ENCODE measurements around the gene MRAS. TPM values are rescaled to one million over a fixed set of nuclear protein-coding genes. Genes with fewer than 3 reads are reported as not detected.

The MRAS gene
- polyA plus RNA-seq, 4 donors: 0.45 to 10.1 (median 3.6) TPM

DNA sequence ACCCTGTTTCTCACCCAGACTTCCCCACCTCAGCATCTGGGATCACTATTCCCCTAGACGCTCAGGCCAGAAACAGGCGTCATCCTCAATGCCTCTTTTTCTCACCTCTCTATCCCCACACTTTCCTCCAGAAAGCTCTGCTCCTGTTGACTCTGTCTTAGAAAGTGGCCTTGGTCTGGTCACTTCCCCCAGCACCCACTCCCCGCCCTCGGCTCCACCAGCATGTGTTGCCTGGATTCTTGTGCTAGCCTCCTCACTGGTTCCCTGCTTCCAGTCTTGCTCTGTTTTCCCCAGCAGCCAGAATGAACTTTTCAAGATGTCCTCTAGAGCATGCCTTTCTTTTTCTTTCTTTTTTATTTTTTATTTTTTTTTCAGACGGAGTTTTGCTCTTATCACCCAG lies 46.3 kb downstream of the MRAS start:
- Histone ChIP-seq H3K4me1 (ENCODE audit: control insufficient read depth in 3 of 3, insufficient read depth in 2 of 3, low read depth in 1 of 3, low read length in 2 of 3) (no peaks in the 10 kb centered on the region), H3K9me3 (ENCODE audit: control insufficient read depth in 2 of 2, insufficient read depth in 1 of 2, low read depth in 1 of 2, low read length in 1 of 2) (no peaks in the 10 kb centered on the region), H3K27me3 (ENCODE audit: control insufficient read depth in 3 of 3, insufficient read depth in 3 of 3, low read length in 3 of 3) (no peaks in the 10 kb centered on the region), H3K27ac (ENCODE audit: low read depth in 1 of 3, low read length in 2 of 3) (no peak overlapping the region), H3K4me3 (ENCODE audit: low read depth in 1 of 3, low read length in 3 of 3) (no peak overlapping the region), H3K36me3 (ENCODE audit: control insufficient read depth in 3 of 3, insufficient read depth in 2 of 3, low read depth in 1 of 3, low read length in 3 of 3) (no peaks in the 10 kb centered on the region)
- FAIRE-seq (no peak), DNase-seq (no peak)
- 82 to 91% (median 88%) methylated on average over 5 of the region's 5 CpGs for WGBS, 3 donors

GRCh38 chr3:138395865-138396751 lies 47.7 kb downstream of the MRAS start:
- peaks cover 0 to 2% (median 0%) of the 10 kb centered on the region in 3 donors for H3K36me3 ChIP-seq (ENCODE audit: control insufficient read depth in 3 of 3, insufficient read depth in 2 of 3, low read depth in 1 of 3, low read length in 3 of 3)
- WGBS, 3 donors: 90 to 92% (median 91%) methylated on average over 12 of the region's 12 CpGs
- H3K27ac ChIP-seq (ENCODE audit: low read depth in 1 of 3, low read length in 2 of 3): no peak overlapping the region
- H3K4me1 ChIP-seq (ENCODE audit: control insufficient read depth in 3 of 3, insufficient read depth in 2 of 3, low read depth in 1 of 3, low read length in 2 of 3): no peaks in the 10 kb centered on the region
- no peaks in the 10 kb centered on the region for H3K9me3 ChIP-seq (ENCODE audit: control insufficient read depth in 2 of 2, insufficient read depth in 1 of 2, low read depth in 1 of 2, low read length in 1 of 2)
- DNase-seq: no peak
- no peaks in the 10 kb centered on the region for H3K27me3 ChIP-seq (ENCODE audit: control insufficient read depth in 3 of 3, insufficient read depth in 3 of 3, low read length in 3 of 3)
- no peak overlapping the region for H3K4me3 ChIP-seq (ENCODE audit: low read depth in 1 of 3, low read length in 3 of 3)
- no peak for FAIRE-seq

GRCh38 chr3:138396752-138397410 lies 48.5 kb downstream of the MRAS start:
- peaks cover 0 to 2% (median 0%) of the 10 kb centered on the region in 3 donors for H3K36me3 ChIP-seq (ENCODE audit: control insufficient read depth in 3 of 3, insufficient read depth in 2 of 3, low read depth in 1 of 3, low read length in 3 of 3)
- FAIRE-seq: no peak
- no peak for DNase-seq
- WGBS, 3 donors: 82 to 88% (median 87%) methylated on average over 14 of the region's 14 CpGs
- no peaks in the 10 kb centered on the region for H3K4me1 ChIP-seq (ENCODE audit: control insufficient read depth in 3 of 3, insufficient read depth in 2 of 3, low read depth in 1 of 3, low read length in 2 of 3)
- H3K27me3 ChIP-seq (ENCODE audit: control insufficient read depth in 3 of 3, insufficient read depth in 3 of 3, low read length in 3 of 3): no peaks in the 10 kb centered on the region
- H3K9me3 ChIP-seq (ENCODE audit: control insufficient read depth in 2 of 2, insufficient read depth in 1 of 2, low read depth in 1 of 2, low read length in 1 of 2): no peaks in the 10 kb centered on the region
- H3K27ac ChIP-seq (ENCODE audit: low read depth in 1 of 3, low read length in 2 of 3): no peak overlapping the region
- no peak overlapping the region for H3K4me3 ChIP-seq (ENCODE audit: low read depth in 1 of 3, low read length in 3 of 3)

GRCh38 chr3:138397983-138398382 lies 49.6 kb downstream of the MRAS start:
- FAIRE-seq: no peak
- Histone ChIP-seq H3K27me3 (ENCODE audit: control insufficient read depth in 3 of 3, insufficient read depth in 3 of 3, low read length in 3 of 3) (no peaks in the 10 kb centered on the region), H3K36me3 (ENCODE audit: control insufficient read depth in 3 of 3, insufficient read depth in 2 of 3, low read depth in 1 of 3, low read length in 3 of 3) (peaks cover 0 to 7% (median 0%) of the 10 kb centered on the region in 3 donors), H3K9me3 (ENCODE audit: control insufficient read depth in 2 of 2, insufficient read depth in 1 of 2, low read depth in 1 of 2, low read length in 1 of 2) (no peaks in the 10 kb centered on the region), H3K27ac (ENCODE audit: low read depth in 1 of 3, low read length in 2 of 3) (no peak overlapping the region), H3K4me3 (ENCODE audit: low read depth in 1 of 3, low read length in 3 of 3) (no peak overlapping the region), H3K4me1 (ENCODE audit: control insufficient read depth in 3 of 3, insufficient read depth in 2 of 3, low read depth in 1 of 3, low read length in 2 of 3) (no peaks in the 10 kb centered on the region)
- DNase-seq: no peak
- 84 to 90% (median 90%) methylated on average over 4 of the region's 4 CpGs for WGBS, 3 donors

DNA sequence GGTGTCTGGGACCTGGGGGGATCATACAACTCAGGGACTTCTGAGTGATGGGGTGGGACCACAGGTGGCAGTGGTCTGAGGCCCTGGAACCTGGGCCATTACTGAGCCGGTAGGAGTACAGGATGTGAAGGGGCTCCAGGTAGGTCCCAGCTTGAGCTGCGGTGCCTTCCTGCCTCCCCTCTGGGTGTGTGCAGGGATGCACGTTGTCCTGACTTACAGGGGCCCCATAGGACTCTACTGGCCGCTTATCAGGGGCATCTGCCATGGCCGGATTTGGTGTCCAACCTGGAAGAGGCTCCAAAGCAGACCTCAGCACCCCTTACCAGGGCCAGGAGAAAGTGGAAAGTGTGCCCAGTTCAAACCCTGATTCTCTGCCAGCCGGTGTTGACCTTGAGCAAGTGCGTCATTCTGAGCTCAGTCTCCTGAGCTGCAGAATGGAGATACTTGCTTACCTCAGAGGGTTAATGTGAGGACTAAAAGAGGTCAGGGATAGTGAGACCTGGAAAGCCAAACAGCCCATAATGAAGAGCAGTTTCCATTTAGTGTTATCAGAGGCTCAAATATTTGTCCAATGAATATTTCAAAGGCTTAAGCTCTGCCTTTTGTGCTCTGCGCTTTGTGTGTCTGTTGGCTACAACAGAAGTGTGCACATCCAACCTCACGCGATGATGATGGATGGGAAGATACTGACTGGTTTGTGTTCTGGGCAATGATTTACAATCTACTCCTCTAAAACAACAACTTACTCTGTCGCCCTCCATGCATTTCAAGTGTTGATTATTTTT lies 50.6 kb downstream of the MRAS start:
- Histone ChIP-seq H3K36me3 (ENCODE audit: control insufficient read depth in 3 of 3, insufficient read depth in 2 of 3, low read depth in 1 of 3, low read length in 3 of 3) (peaks cover 0 to 7% (median 0%) of the 10 kb centered on the region in 3 donors), H3K27me3 (ENCODE audit: control insufficient read depth in 3 of 3, insufficient read depth in 3 of 3, low read length in 3 of 3) (no peaks in the 10 kb centered on the region), H3K27ac (ENCODE audit: low read depth in 1 of 3, low read length in 2 of 3) (no peak overlapping the region), H3K4me3 (ENCODE audit: low read depth in 1 of 3, low read length in 3 of 3) (no peak overlapping the region), H3K9me3 (ENCODE audit: control insufficient read depth in 2 of 2, insufficient read depth in 1 of 2, low read depth in 1 of 2, low read length in 1 of 2) (no peaks in the 10 kb centered on the region), H3K4me1 (ENCODE audit: control insufficient read depth in 3 of 3, insufficient read depth in 2 of 3, low read depth in 1 of 3, low read length in 2 of 3) (no peaks in the 10 kb centered on the region)
- FAIRE-seq (no peak), DNase-seq (no peak)
- WGBS, 3 donors: 84 to 88% (median 85%) methylated on average over 11 of the region's 11 CpGs

DNA sequence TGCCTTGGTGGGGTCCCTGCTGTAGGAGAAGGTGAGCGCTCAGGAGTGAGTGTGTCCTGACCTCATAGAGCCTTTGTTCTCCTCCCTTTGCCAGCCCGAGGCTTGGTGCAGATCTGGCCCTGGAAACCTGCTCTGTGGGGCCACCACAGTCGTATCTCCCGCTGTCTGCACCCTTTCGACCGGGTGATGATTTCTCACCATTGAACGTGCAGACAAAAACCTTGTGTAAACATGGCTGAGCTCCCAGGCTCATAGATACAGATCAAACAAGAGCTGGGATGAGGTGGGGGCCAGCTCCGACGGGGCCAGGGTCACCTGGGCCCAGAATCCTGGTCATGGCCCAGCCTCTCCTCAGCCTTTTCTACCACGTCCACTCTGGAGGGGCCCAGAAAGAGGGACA lies 51.4 kb downstream of the MRAS start:
- WGBS, 3 donors: 72 to 80% (median 75%) methylated on average over 10 of the region's 10 CpGs
- DNase-seq (no peak), FAIRE-seq (no peak)
- Histone ChIP-seq H3K27ac (ENCODE audit: low read depth in 1 of 3, low read length in 2 of 3) (no peak overlapping the region), H3K4me3 (ENCODE audit: low read depth in 1 of 3, low read length in 3 of 3) (no peak overlapping the region), H3K9me3 (ENCODE audit: control insufficient read depth in 2 of 2, insufficient read depth in 1 of 2, low read depth in 1 of 2, low read length in 1 of 2) (no peaks in the 10 kb centered on the region), H3K27me3 (ENCODE audit: control insufficient read depth in 3 of 3, insufficient read depth in 3 of 3, low read length in 3 of 3) (no peaks in the 10 kb centered on the region), H3K36me3 (ENCODE audit: control insufficient read depth in 3 of 3, insufficient read depth in 2 of 3, low read depth in 1 of 3, low read length in 3 of 3) (peaks cover 0 to 7% (median 0%) of the 10 kb centered on the region in 3 donors), H3K4me1 (ENCODE audit: control insufficient read depth in 3 of 3, insufficient read depth in 2 of 3, low read depth in 1 of 3, low read length in 2 of 3) (no peaks in the 10 kb centered on the region)

DNA sequence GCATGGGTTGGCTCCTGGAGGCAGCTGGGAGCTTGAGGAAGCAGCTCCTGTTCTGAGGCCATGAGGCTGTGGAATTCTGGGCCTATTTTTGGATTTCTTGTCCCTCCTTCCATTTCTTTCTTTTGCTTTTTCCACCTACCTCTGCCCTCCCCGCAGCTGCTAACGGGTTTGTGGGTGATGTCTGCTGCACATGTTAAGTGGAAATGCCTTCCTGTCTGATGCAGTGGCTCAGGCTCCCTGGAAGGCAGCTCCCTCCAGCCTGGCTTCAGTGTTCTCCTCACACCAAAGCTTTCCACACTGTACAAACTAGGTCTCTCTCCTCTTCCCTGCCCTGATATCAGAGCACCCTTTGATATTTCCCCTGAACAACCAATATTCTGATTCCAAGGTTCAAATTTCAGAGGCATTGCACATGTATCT lies 52.3 kb downstream of the MRAS start:
- H3K9me3 ChIP-seq (ENCODE audit: control insufficient read depth in 2 of 2, insufficient read depth in 1 of 2, low read depth in 1 of 2, low read length in 1 of 2): no peaks in the 10 kb centered on the region
- no peak for FAIRE-seq
- H3K27me3 ChIP-seq (ENCODE audit: control insufficient read depth in 3 of 3, insufficient read depth in 3 of 3, low read length in 3 of 3): no peaks in the 10 kb centered on the region
- H3K36me3 ChIP-seq (ENCODE audit: control insufficient read depth in 3 of 3, insufficient read depth in 2 of 3, low read depth in 1 of 3, low read length in 3 of 3): peaks cover 0 to 7% (median 0%) of the 10 kb centered on the region in 3 donors
- 33 to 75% (median 34%) methylated on average over 2 of the region's 2 CpGs for WGBS, 3 donors
- H3K4me3 ChIP-seq (ENCODE audit: low read depth in 1 of 3, low read length in 3 of 3): no peak overlapping the region
- no peaks in the 10 kb centered on the region for H3K4me1 ChIP-seq (ENCODE audit: control insufficient read depth in 3 of 3, insufficient read depth in 2 of 3, low read depth in 1 of 3, low read length in 2 of 3)
- no peak for DNase-seq
- no peak overlapping the region for H3K27ac ChIP-seq (ENCODE audit: low read depth in 1 of 3, low read length in 2 of 3)

DNA sequence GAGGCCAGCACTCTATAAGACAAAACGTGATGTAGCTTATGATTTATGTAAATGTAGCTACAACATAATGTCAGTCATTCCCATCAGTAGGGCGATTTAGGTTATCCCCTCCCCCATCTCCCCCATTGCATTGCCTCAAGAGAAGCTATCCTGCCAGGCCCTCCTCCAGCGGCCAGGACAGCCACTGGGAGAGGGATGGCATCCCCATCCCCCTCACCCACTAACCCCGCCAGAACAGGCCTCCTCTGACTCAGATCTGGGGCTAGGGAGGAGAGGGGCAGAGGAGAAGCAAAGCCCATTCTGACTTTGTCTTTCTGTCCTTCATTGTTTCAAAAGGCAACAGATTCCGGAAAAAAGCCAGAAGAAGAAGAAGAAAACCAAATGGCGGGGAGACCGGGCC lies 53.5 kb downstream of the MRAS start:
- peaks cover 0 to 7% (median 0%) of the 10 kb centered on the region in 3 donors for H3K36me3 ChIP-seq (ENCODE audit: control insufficient read depth in 3 of 3, insufficient read depth in 2 of 3, low read depth in 1 of 3, low read length in 3 of 3)
- FAIRE-seq: no peak
- H3K9me3 ChIP-seq (ENCODE audit: control insufficient read depth in 2 of 2, insufficient read depth in 1 of 2, low read depth in 1 of 2, low read length in 1 of 2): no peaks in the 10 kb centered on the region
- no peak overlapping the region for H3K4me3 ChIP-seq (ENCODE audit: low read depth in 1 of 3, low read length in 3 of 3)
- 87 to 97% (median 89%) methylated on average over 7 of the region's 7 CpGs for WGBS, 3 donors
- no peak overlapping the region for H3K27ac ChIP-seq (ENCODE audit: low read depth in 1 of 3, low read length in 2 of 3)
- no peak for DNase-seq
- no peaks in the 10 kb centered on the region for H3K27me3 ChIP-seq (ENCODE audit: control insufficient read depth in 3 of 3, insufficient read depth in 3 of 3, low read length in 3 of 3)
- H3K4me1 ChIP-seq (ENCODE audit: control insufficient read depth in 3 of 3, insufficient read depth in 2 of 3, low read depth in 1 of 3, low read length in 2 of 3): no peaks in the 10 kb centered on the region

Data from small intestine (tissue), 7 donors.